Mesendoderm (in vitro differentiated cells): ENCODE results near the gene VWA5A.
A peak's percentile ranks its signal among the peaks of the same experiment; 100 is the strongest.

Source experiments
- DNase-seq: peaks from one replicate; pipeline ENCODE4 v3.0.0; 2013
- H2AK5ac ChIP-seq: 2 replicates; pipeline ENCODE4 v1.6.1; 2013; ENCODE audit warnings: low read length, inconsistent platforms
- H2BK120ac ChIP-seq: 2 replicates; pipeline ENCODE4 v1.6.1; 2013; ENCODE audit warnings: low read depth, mild to moderate bottlenecking, low read length, moderate library complexity, mixed read lengths
- H2BK15ac ChIP-seq: replicated peaks from 2 replicates; pipeline ENCODE4 v1.6.1; 2013; ENCODE audit warnings: low read depth, mild to moderate bottlenecking, moderate library complexity
- H2BK5ac ChIP-seq: 2 replicates; pipeline ENCODE4 v1.6.1; 2013; ENCODE audit warnings: low read length, inconsistent platforms
- H3K18ac ChIP-seq: 2 replicates; pipeline ENCODE4 v1.6.1; 2013; ENCODE audit warnings: mild to moderate bottlenecking, low read length, mixed read lengths
- H3K23ac ChIP-seq: one replicate; pipeline ENCODE4 v1.6.1; 2013; ENCODE audit warnings: low read length
- H3K27ac ChIP-seq: 2 replicates; pipeline ENCODE4 v1.5.1; 2013; ENCODE audit warnings: low read depth, mild to moderate bottlenecking, inconsistent platforms, low read length, moderate library complexity
- H3K27me3 ChIP-seq: 2 replicates; pipeline ENCODE4 v1.6.1; 2013; ENCODE audit warnings: low read length, control low read depth, mild to moderate bottlenecking, inconsistent platforms; ENCODE audit not compliant: insufficient read depth, poor library complexity
- H3K36me3 ChIP-seq: 2 replicates; pipeline ENCODE4 v1.6.1; 2013; ENCODE audit warnings: low read length, inconsistent platforms; ENCODE audit not compliant: control insufficient read depth, insufficient read depth
- H3K4ac ChIP-seq: one replicate; pipeline ENCODE4 v1.6.1; 2013; ENCODE audit warnings: low read depth, mild to moderate bottlenecking, low read length, moderate library complexity
- H3K4me1 ChIP-seq: 2 replicates; pipeline ENCODE4 v1.6.1; 2013; ENCODE audit warnings: low read depth, low read length, inconsistent platforms; ENCODE audit not compliant: control insufficient read depth
- H3K4me2 ChIP-seq: 2 replicates; pipeline ENCODE4 v1.6.1; 2013; ENCODE audit warnings: low read length
- H3K4me3 ChIP-seq: 2 replicates; pipeline ENCODE4 v1.5.1; 2013; ENCODE audit warnings: mild to moderate bottlenecking, low read length
- H3K56ac ChIP-seq: one replicate; pipeline ENCODE4 v1.6.1; 2013; ENCODE audit warnings: low read length
- H3K79me1 ChIP-seq: 2 replicates; pipeline ENCODE4 v1.6.1; 2013; ENCODE audit warnings: low read length, inconsistent platforms
- H3K79me2 ChIP-seq: 2 replicates; pipeline ENCODE4 v1.6.1; 2013; ENCODE audit warnings: mild to moderate bottlenecking, low read length; ENCODE audit not compliant: control insufficient read depth, insufficient read depth
- H3K9ac ChIP-seq: 2 replicates; pipeline ENCODE4 v1.6.1; 2013; ENCODE audit warnings: low read length, inconsistent platforms
- H4K5ac ChIP-seq: one replicate; pipeline ENCODE4 v1.6.1; 2013; ENCODE audit warnings: low read length
- H4K8ac ChIP-seq: one replicate; pipeline ENCODE4 v1.6.1; 2013; ENCODE audit warnings: low read depth, mild to moderate bottlenecking, control low read depth, low read length, moderate library complexity
- WGBS: extraction: QIAGEN DNeasy Blood & Tissue Kit; methylation state at CpG from one replicate; pipeline ENCODE4 v1.1.7; 2013; ENCODE audit warnings: low lambda C conversion rate, missing lambda C conversion rate; ENCODE audit not compliant: insufficient coverage; ENCODE audit errors: extremely low coverage; 5-methylcytosine and 5-hydroxymethylcytosine counted together

The VWA5A gene

DNA sequence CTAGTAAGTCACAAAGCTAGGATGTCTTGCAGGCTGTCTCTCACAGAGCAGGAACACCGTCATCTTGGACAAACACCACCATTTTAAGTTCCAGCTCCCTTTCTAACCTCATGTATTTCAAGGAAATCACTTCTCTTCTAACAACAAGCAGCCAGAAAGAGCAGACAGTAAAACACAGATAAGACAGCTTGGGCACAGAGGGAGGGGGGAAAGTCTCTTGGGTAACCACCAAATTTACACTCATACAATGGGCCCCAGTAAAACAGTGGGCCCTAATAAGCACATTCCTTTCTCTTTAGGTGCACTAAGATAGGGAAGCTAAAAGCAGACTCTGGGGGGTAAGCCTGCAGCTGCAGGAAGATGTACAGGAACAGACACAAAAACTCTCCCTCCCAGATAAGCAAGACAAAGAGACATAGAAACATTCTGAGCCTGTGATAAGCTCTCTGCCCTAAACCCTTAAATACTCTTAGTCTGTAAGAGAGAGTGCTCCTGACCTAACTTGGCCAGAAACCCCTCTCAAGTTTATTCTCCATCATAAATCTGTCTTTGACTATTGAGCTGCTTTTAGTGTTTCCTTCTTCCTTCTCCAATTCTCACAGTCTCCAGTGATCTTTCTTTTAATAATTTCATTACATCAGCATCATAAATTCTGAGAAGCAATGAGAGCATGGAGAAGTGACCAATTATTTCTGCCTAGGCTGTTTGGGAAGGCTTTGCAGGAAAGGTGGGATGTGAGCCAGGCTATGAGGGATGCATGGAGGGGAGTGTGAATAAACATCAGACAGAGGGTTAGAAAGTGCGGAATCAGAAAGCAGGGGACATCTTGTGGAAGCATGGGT lies 75.3 kb downstream of the VWA5A start:
- Histone ChIP-seq H3K27me3 (no peaks in the 10 kb centered on the region), H3K18ac (no peak overlapping the region), H2BK5ac (peak overlapping the region; percentile 72), H3K4ac (peak overlapping the region; percentile 70), H2AK5ac (no peak overlapping the region), H3K27ac (peak overlapping the region; percentile 69), H3K23ac (peak overlapping the region; percentile 51), H3K56ac (peak overlapping the region; percentile 76), H4K5ac (peak overlapping the region; percentile 74), H3K36me3 (no peaks in the 10 kb centered on the region), H4K8ac (no peak overlapping the region), H3K4me1 (peaks cover 5% of the 10 kb centered on the region), H3K4me2 (no peak overlapping the region), H2BK120ac (no peak overlapping the region), H3K4me3 (no peak overlapping the region), H3K79me2 (no peaks in the 10 kb centered on the region), H3K79me1 (no peaks in the 10 kb centered on the region), H2BK15ac (no peak overlapping the region), H3K9ac (no peak overlapping the region)
- no CpG with 5 or more reads among the region's 2 CpGs for whole genome bisulfite sequencing
- DNase-seq = peak; percentile 82

DNA sequence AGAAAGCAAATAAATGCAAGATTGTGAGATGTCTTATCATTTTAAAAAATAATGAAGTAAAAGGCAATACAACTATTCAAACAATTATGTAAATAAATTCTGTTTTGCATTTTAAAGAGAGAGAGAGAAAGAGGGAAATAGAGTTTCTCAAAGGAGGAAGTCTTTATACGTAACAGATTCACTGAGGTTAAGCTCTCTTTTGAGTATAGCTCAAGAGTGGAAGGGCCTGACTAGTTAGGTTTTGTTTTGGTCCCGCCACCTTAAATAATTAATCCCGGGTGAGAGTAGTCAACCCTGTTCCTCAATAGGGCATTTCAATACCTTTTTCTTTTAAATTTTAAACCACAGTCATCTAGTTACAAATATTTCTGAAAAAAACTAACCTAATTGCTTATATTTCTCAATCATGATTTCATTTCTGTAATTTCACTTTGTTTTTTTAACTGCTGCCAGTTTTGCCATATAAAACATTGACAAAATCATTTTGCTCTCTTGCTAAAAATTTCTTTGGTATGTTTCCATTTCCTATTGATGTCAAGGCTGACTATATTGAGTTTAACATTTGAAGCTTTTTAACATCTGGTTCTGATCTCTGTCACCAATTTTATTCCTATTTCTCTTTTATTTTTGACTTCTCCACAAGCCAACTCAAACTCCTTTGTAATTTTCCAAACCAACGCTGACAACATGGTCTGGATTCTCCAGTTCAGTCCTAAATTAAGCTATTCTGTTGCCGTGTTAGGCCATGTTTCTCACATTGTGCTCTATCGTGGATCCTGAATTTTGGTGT lies 78.2 kb downstream of the VWA5A start:
- H3K23ac ChIP-seq = no peak overlapping the region
- no peak overlapping the region for H4K8ac ChIP-seq
- H3K27me3 ChIP-seq = no peaks in the 10 kb centered on the region
- no peak overlapping the region for H3K4me2 ChIP-seq
- H3K27ac ChIP-seq = no peak overlapping the region
- H3K18ac ChIP-seq = no peak overlapping the region
- peaks cover 5% of the 10 kb centered on the region for H3K4me1 ChIP-seq
- no peak overlapping the region for H3K4me3 ChIP-seq
- no peak overlapping the region for H2BK15ac ChIP-seq
- no peak overlapping the region for H3K56ac ChIP-seq
- no peak overlapping the region for H3K9ac ChIP-seq
- H3K36me3 ChIP-seq = no peaks in the 10 kb centered on the region
- no peaks in the 10 kb centered on the region for H3K79me1 ChIP-seq
- H3K79me2 ChIP-seq = no peaks in the 10 kb centered on the region
- H2BK120ac ChIP-seq = no peak overlapping the region
- DNase-seq = no peak
- no CpG with 5 or more reads among the region's 6 CpGs for WGBS
- peak overlapping the region; percentile 26 for H2BK5ac ChIP-seq
- no peak overlapping the region for H2AK5ac ChIP-seq
- no peak overlapping the region for H3K4ac ChIP-seq
- no peak overlapping the region for H4K5ac ChIP-seq

DNA sequence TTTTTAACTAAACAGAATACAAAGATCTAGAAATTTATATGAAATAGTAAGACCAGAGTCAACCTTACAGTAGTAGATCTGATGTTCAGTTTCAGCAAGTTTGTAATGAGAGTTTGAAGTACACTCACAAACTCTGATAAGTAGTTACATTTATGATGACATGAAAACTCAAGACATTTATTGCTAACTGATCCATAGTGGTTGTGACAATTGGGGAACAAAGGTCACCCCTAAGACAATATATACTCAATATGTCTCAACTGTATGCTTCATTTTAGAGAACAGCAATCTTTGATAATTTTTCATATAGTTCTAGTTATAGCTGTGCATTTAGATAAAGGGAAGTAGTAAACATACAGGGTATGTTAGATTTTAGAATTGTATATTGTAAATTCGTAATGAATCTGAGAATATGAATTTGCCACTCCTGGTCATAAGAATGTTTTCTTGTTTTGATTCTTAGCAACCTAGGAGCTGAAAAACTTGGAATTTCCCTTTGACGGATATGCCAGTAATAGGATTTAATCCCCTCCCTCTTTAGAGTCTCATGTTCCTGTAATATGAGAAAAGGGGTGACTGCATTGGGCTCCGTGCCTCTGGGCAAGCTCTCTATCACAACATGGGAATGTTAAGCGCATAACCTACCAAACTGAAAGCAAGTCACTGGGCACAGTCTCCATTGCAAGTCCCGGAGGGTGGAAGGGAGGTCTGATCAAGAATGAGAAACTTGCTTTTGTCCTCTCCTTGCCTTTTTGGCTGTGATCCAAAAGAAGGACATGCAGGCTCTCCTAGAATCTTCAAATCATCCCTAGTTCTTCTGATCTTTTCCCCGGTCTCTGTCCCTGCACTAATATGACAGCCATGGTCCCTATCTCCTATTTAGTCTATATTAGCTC lies 79.3 kb downstream of the VWA5A start:
- WGBS = 100% methylated on average over 1 of the region's 6 CpGs
- Histone ChIP-seq H3K56ac (peak overlapping the region; percentile 42), H2BK120ac (no peak overlapping the region), H3K9ac (no peak overlapping the region), H3K79me2 (no peaks in the 10 kb centered on the region), H3K27ac (no peak overlapping the region), H3K4me1 (peaks cover 3% of the 10 kb centered on the region), H4K8ac (no peak overlapping the region), H3K4me2 (no peak overlapping the region), H3K79me1 (no peaks in the 10 kb centered on the region), H3K36me3 (no peaks in the 10 kb centered on the region), H2BK15ac (no peak overlapping the region), H3K27me3 (no peaks in the 10 kb centered on the region), H3K4me3 (no peak overlapping the region), H2BK5ac (no peak overlapping the region), H2AK5ac (no peak overlapping the region), H3K4ac (no peak overlapping the region), H4K5ac (no peak overlapping the region), H3K18ac (no peak overlapping the region), H3K23ac (no peak overlapping the region)
- DNase-seq = peak; percentile 28

GRCh38 chr11:124195189-124195734 lies 80.0 kb downstream of the VWA5A start:
- H3K4me2 ChIP-seq = no peak overlapping the region
- no peak overlapping the region for H3K56ac ChIP-seq
- H3K27me3 ChIP-seq = no peaks in the 10 kb centered on the region
- H4K5ac ChIP-seq = no peak overlapping the region
- no peak overlapping the region for H3K9ac ChIP-seq
- H3K4me1 ChIP-seq = peaks cover 3% of the 10 kb centered on the region
- H3K79me2 ChIP-seq = no peaks in the 10 kb centered on the region
- H3K36me3 ChIP-seq = no peaks in the 10 kb centered on the region
- no peaks in the 10 kb centered on the region for H3K79me1 ChIP-seq
- H2BK5ac ChIP-seq = no peak overlapping the region
- H3K27ac ChIP-seq = no peak overlapping the region
- no peak overlapping the region for H2BK120ac ChIP-seq
- no peak overlapping the region for H3K18ac ChIP-seq
- H3K23ac ChIP-seq = no peak overlapping the region
- DNase-seq = peak; percentile 77
- WGBS = no CpG with 5 or more reads among the region's 4 CpGs
- H2BK15ac ChIP-seq = no peak overlapping the region
- no peak overlapping the region for H3K4ac ChIP-seq
- no peak overlapping the region for H4K8ac ChIP-seq
- H2AK5ac ChIP-seq = no peak overlapping the region
- no peak overlapping the region for H3K4me3 ChIP-seq
